Adipocyte (in vitro differentiated cells): ENCODE measurements around the gene TRAPPC11.
"Not testable (repeated sequence)": the region's sequence is repeated elsewhere in the genome, so short reads cannot be mapped to it uniquely, and the experiment has no call there.

ENCODE experiments used
- DNase-seq: peaks from one replicate; pipeline ENCODE4 v3.0.0-alpha.2; 2015; ENCODE audit warnings: low read depth
- H3K27me3 ChIP-seq: replicated peaks from 2 replicates; pipeline ENCODE4 v1.7.0; 2013; ENCODE audit warnings: mild to moderate bottlenecking, low read length, moderate library complexity; ENCODE audit not compliant: control insufficient read depth, insufficient read depth
- H3K36me3 ChIP-seq: 2 replicates; pipeline ENCODE4 v1.7.0; 2013; ENCODE audit warnings: low read length, mild to moderate bottlenecking, moderate library complexity; ENCODE audit not compliant: control insufficient read depth, insufficient read depth, severe bottlenecking
- H3K4me1 ChIP-seq: 2 replicates; pipeline ENCODE4 v1.7.0; 2013; ENCODE audit warnings: mild to moderate bottlenecking, low read length, moderate library complexity; ENCODE audit not compliant: control insufficient read depth, insufficient read depth
- H3K4me3 ChIP-seq: 2 replicates; pipeline ENCODE4 v1.7.0; 2013; ENCODE audit warnings: mild to moderate bottlenecking, low read length, moderate library complexity
- H3K9ac ChIP-seq: 2 replicates; pipeline ENCODE4 v1.7.0; 2013; ENCODE audit warnings: mild to moderate bottlenecking, low read length, moderate library complexity
- H3K9me3 ChIP-seq: 2 replicates; pipeline ENCODE4 v1.7.0; 2013; ENCODE audit warnings: mild to moderate bottlenecking, low read length, moderate library complexity; ENCODE audit not compliant: control insufficient read depth

The TRAPPC11 gene

GRCh38 chr4:183627286-183627685, 31.8 kb upstream of the TRAPPC11 start:
- not testable (repeated sequence) for H3K9ac ChIP-seq, DNase-seq, H3K27me3 ChIP-seq, H3K36me3 ChIP-seq, H3K4me1 ChIP-seq, H3K4me3 ChIP-seq, H3K9me3 ChIP-seq

DNA sequence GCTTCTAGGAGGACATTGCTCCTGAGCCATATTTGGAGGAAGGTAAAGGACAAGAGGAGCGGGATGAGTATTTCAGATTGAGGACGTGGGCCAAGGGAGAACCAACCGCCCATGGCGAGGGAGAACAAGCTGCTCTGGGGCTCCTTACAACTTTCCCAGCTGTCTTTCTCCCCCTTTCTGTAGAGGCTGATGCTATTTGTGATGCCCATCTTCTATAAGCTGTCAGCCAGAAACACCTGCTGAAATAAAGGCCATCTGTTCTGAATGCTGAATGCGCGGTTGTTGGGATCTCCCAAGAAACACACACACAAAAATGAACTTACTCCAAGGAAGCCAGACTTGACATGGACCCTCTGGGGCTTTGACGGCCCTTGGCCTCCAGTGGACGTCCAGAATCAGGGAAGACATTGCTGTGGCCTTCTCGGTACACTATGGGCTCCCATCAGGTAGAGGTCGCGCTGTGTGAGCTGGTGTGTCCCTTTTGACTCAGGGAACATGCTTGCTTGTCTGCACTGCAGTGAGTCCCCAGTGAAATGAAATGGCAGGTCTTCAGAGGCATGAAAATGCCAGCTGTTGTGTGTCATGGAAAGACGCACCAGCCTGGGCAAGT, 31.0 kb upstream of the TRAPPC11 start:
- no peaks in the 10 kb centered on the region for H3K27me3 ChIP-seq
- DNase-seq = no peak
- H3K9me3 ChIP-seq = no peaks in the 10 kb centered on the region
- no peak overlapping the region for H3K9ac ChIP-seq
- H3K36me3 ChIP-seq = no peaks in the 10 kb centered on the region
- peaks cover 8% of the 10 kb centered on the region for H3K4me1 ChIP-seq
- no peak overlapping the region for H3K4me3 ChIP-seq

GRCh38 chr4:183631577-183632198, 27.4 kb upstream of the TRAPPC11 start:
- H3K9me3 ChIP-seq = no peaks in the 10 kb centered on the region
- no peaks in the 10 kb centered on the region for H3K36me3 ChIP-seq
- peaks cover 18% of the 10 kb centered on the region for H3K4me1 ChIP-seq
- H3K9ac ChIP-seq = no peak overlapping the region
- H3K27me3 ChIP-seq = no peaks in the 10 kb centered on the region
- no peak for DNase-seq
- H3K4me3 ChIP-seq = no peak overlapping the region

DNA sequence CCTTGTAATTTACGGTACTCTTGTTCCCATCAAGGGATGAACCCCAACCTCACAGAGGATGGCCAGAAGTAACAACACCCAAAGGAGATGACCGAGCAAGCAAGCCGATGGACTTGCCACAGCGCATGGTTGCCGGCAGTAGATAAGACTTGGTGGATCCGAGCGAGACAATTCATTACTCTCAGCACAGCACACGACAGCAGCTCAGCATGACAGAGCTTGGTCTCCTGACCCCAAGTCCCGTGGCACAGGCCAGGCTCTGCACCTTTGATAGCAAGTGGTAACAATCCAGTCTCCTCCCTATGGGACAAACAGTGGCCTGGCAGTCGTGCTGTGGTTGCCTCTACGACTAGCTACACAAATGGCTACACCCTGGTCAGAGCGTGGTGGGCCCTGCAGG, 26.4 kb upstream of the TRAPPC11 start:
- Histone ChIP-seq H3K4me3 (no peak overlapping the region), H3K36me3 (no peaks in the 10 kb centered on the region), H3K4me1 (peaks cover 24% of the 10 kb centered on the region), H3K9ac (no peak overlapping the region), H3K27me3 (no peaks in the 10 kb centered on the region), H3K9me3 (no peaks in the 10 kb centered on the region)
- no peak for DNase-seq

DNA sequence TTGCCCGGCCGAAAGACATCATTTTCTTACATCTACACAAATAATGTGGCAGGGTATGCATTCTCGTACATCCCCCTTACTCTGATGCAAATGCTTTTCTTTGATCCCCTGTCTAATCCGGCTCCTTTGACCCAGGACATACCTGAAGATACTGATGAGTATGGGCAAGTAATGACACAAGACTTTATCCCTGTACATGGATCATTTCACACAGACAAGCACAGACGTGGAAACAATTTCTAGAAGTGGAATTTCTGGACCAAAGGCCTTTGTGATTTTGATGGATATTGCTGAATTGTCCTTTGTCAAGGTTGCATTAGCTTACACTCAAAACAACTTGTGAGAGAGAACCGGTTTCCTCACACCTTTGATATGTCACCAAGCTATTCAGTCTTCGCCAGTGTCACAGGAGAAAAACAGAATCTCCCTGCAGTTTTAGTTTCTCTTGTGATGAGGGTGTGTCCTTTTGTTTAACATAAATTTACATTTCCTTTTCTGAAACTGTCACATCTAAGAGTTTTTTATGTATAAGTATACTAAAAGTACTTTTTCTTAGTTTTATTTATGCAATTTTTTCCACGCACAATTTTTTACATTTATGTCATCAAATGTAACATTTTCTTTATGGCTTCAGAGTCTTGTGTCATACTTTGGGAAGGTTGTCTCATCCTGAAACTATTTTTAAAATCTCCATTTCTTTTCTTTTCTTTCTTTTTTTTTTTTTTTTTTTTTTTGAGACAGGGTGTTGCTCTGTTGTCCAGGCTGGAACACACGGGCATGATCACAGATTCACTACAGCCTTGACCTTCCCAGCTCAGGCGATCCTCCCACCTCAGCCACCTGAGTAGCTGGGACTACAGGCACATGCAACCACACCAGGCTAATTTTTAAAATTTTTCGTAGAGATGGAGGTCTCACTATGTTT, 25.4 kb upstream of the TRAPPC11 start:
- Histone ChIP-seq H3K9me3 (no peaks in the 10 kb centered on the region), H3K9ac (no peak overlapping the region), H3K27me3 (no peaks in the 10 kb centered on the region), H3K4me1 (peaks cover 32% of the 10 kb centered on the region), H3K4me3 (no peak overlapping the region), H3K36me3 (no peaks in the 10 kb centered on the region)
- DNase-seq = peak; percentile 48

DNA sequence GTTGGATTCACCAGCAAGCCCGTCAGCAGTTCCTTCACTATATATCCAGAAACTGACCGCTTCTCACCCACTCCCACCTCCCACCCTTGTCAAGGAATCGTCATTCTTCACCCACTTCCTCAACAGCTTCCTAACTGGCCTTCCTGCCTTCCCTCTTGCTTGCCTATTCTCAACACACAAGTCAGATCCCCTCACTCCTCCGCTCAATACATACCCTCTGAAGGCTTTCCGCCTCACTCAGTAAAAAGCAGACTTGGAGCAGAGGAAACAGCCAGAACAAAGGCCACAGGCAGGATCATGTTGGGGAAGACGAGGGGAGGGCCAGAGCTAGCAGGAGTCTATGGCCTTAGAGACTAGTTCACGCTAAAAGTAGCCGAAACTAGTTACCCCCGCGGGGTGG, 23.8 kb upstream of the TRAPPC11 start:
- Histone ChIP-seq H3K9me3 (no peaks in the 10 kb centered on the region), H3K27me3 (no peaks in the 10 kb centered on the region), H3K36me3 (no peaks in the 10 kb centered on the region), H3K9ac (no peak overlapping the region), H3K4me1 (peaks cover 39% of the 10 kb centered on the region), H3K4me3 (no peak overlapping the region)
- DNase-seq = no peak

DNA sequence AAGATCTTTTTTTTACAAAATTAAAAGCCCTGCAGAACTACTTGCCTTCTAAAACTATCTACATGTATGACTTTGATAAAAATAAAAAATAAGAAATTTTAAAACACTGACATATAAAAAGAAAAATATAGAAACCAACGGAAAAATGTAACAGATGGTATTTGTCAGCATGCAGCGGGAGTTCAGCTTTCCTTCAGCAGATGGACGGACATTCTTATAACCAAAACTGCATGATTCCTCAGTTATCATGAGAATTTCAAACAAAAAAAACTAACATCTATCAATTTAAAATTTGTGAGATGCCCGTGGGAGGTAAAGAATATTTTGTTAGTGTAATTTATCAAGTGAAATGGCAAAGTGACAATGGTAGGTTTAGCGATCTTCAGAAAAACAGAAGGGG, 23.4 kb upstream of the TRAPPC11 start:
- H3K36me3 ChIP-seq = no peaks in the 10 kb centered on the region

DNA sequence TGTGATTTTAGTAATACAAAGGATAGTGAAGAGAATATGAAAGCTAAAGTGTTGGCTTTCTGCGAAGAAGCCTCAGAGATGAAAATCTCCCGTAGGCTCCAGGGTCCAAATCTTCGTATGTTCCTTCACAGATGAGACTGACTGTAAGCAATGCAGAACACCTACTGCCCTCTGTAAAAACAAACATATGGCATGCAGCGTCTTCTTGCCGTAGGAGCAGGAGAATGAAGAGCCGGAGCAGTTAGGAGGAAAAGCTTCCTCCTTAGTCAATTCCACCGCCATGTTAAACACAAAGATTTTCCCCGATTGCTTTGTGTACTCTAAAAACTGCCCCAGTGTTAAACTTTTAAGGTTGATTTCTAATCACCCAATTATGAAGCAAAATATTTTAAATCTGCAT, 22.6 kb upstream of the TRAPPC11 start:
- Histone ChIP-seq H3K4me1 (peaks cover 36% of the 10 kb centered on the region), H3K9me3 (no peaks in the 10 kb centered on the region), H3K27me3 (no peaks in the 10 kb centered on the region), H3K9ac (no peak overlapping the region), H3K36me3 (peaks cover 3% of the 10 kb centered on the region), H3K4me3 (no peak overlapping the region)
- DNase-seq = no peak

More for the DNA sequence above, 23.4 kb upstream of the TRAPPC11 start:
- peaks cover 39% of the 10 kb centered on the region for H3K4me1 ChIP-seq
- no peaks in the 10 kb centered on the region for H3K27me3 ChIP-seq
- H3K9me3 ChIP-seq = no peaks in the 10 kb centered on the region
- no peak for DNase-seq
- H3K9ac ChIP-seq = no peak overlapping the region
- H3K4me3 ChIP-seq = no peak overlapping the region

GRCh38 chr4:183636923-183637322, 22.2 kb upstream of the TRAPPC11 start:
- Histone ChIP-seq H3K27me3 (no peaks in the 10 kb centered on the region), H3K4me1 (peaks cover 32% of the 10 kb centered on the region), H3K9me3 (no peaks in the 10 kb centered on the region), H3K9ac (no peak overlapping the region), H3K4me3 (no peak overlapping the region), H3K36me3 (peaks cover 7% of the 10 kb centered on the region)
- DNase-seq = peak; percentile 48

DNA sequence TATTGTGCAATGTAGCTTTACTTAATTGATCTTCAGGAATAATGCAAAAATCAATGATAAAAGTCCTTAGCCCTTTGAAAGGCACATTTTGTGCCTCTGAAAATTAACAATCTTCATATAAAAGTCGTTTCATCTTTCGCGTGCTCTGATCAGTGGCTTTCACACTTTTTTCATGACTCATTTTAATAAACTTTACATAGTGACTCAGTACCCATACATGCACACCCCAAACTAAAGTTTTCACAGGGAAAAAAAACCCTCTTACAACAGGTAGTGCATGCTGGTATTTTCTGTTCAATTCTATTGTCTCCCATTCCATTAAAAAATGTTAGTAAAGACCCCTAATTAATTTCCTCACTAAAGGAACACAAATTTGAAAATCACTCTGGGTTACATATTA, 21.6 kb upstream of the TRAPPC11 start:
- Histone ChIP-seq H3K9ac (no peak overlapping the region), H3K4me3 (no peak overlapping the region), H3K36me3 (peaks cover 9% of the 10 kb centered on the region), H3K4me1 (peaks cover 31% of the 10 kb centered on the region), H3K9me3 (no peaks in the 10 kb centered on the region), H3K27me3 (no peaks in the 10 kb centered on the region)
- peak; percentile 36 for DNase-seq

- peaks cover 31% of the 10 kb centered on the region for H3K4me1 ChIP-seq
- H3K36me3 ChIP-seq = peaks cover 11% of the 10 kb centered on the region
- peak; percentile 90 for DNase-seq
- no peaks in the 10 kb centered on the region for H3K27me3 ChIP-seq
- H3K9me3 ChIP-seq = no peaks in the 10 kb centered on the region
- H3K4me3 ChIP-seq = no peak overlapping the region
- H3K9ac ChIP-seq = peak overlapping the region; percentile 50
Observed at GRCh38 chr4:183638436-183638835, 20.7 kb upstream of the TRAPPC11 start.
